COLO668 (cell line): ENCODE measurements around the gene BBS9.
"Not testable (repeated sequence)": the region's sequence is repeated elsewhere in the genome, so short reads cannot be mapped to it uniquely, and the experiment has no call there.

Source experiments
- DNase-seq: peaks from one replicate; lab custom pipeline; 2025; ENCODE audit not compliant: unreplicated experiment; lab: John Stamatoyannopoulos, UW

BBS9 gene

GRCh38 chr7:33128990-33129805, at the start of gene BBS9:
TSS of gene BBS9 (plus strand) at chr7:33129564. CDS start at chr7:33146253, 16,689 bp downstream.
- peak; percentile 98 for DNase-seq

GRCh38 chr7:33079763-33080690, 49.3 kb upstream of the BBS9 start:
- no peak for DNase-seq

- DNase-seq: no peak
Measured at GRCh38 chr7:33087356-33087755, 42.0 kb upstream of the BBS9 start.

- no peak for DNase-seq
Measured at GRCh38 chr7:33087858-33088257, 41.5 kb upstream of the BBS9 start.

GRCh38 chr7:33089142-33089541, 40.2 kb upstream of the BBS9 start:
- no peak for DNase-seq

GRCh38 chr7:33091111-33091531, 38.2 kb upstream of the BBS9 start:
- no peak for DNase-seq

GRCh38 chr7:33091641-33092191, 37.6 kb upstream of the BBS9 start:
- no peak for DNase-seq

- no peak for DNase-seq
Measured at GRCh38 chr7:33093266-33093665, 36.1 kb upstream of the BBS9 start.

GRCh38 chr7:33094745-33095275, 34.6 kb upstream of the BBS9 start:
- DNase-seq: not testable (repeated sequence)

GRCh38 chr7:33099154-33099940, 30.0 kb upstream of the BBS9 start:
- no peak for DNase-seq

- DNase-seq: no peak
Measured at GRCh38 chr7:33100770-33101169, 28.6 kb upstream of the BBS9 start.

- DNase-seq: no peak
Measured at GRCh38 chr7:33101906-33102305, 27.5 kb upstream of the BBS9 start.

- DNase-seq: peak; percentile 47
Measured at GRCh38 chr7:33107136-33108066, 22.0 kb upstream of the BBS9 start.

GRCh38 chr7:33108554-33109004, 20.8 kb upstream of the BBS9 start:
- peak; percentile 44 for DNase-seq

GRCh38 chr7:33109005-33109757, 20.2 kb upstream of the BBS9 start, which contains the start of gene RP9:
TSS of gene RP9 (minus strand) at chr7:33109404. CDS start at chr7:33109372, 32 bp downstream.
- DNase-seq: peak; percentile 92

GRCh38 chr7:33109758-33110238, 19.6 kb upstream of the BBS9 start:
- peak; percentile 20 for DNase-seq

GRCh38 chr7:33111614-33112013, 17.8 kb upstream of the BBS9 start:
- no peak for DNase-seq

GRCh38 chr7:33114976-33115375, 14.4 kb upstream of the BBS9 start:
- no peak for DNase-seq
